MV-4-11 (cell line): Measurements from ENCODE around the gene HS1BP3.

Experiments
- DNase-seq: peaks from one replicate; lab custom pipeline; 2025; lab: John Stamatoyannopoulos, UW

The HS1BP3 gene

GRCh38 chr2:20674974-20675679 lies 24.2 kb upstream of the HS1BP3 start:
- DNase-seq = no peak

- DNase-seq = no peak
Measured at GRCh38 chr2:20674309-20674965, 23.5 kb upstream of the HS1BP3 start.

DNA sequence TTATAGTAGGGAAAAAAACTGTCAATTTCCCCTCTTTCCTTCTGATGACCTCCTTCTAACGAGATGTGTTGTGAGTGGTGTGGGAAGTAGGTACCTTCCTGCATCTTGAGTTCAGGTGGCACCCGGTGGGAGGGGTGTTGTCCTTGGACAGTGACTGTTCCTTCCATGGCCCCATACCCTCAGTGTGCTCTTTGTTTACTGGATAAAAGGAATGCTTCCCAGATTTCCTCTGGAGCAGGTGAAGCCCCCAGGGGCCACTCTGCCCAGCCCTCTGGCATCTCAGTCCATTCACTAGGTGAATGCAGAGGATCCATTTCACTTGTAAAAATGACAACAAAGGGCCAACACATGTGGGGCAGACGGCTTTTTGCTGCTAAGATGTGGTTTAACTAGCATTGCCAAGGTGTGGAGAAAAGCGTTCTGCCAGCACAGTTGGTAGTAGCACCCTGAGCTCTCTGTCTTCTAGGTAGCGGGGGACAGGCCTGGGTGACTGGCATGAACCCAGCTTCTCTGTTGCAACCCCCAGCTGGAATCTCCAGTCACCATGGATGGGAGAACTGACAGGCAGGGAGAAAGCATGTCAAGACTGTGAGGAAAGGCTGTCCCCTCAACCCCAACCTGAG lies 22.9 kb upstream of the HS1BP3 start:
- DNase-seq = no peak

DNA sequence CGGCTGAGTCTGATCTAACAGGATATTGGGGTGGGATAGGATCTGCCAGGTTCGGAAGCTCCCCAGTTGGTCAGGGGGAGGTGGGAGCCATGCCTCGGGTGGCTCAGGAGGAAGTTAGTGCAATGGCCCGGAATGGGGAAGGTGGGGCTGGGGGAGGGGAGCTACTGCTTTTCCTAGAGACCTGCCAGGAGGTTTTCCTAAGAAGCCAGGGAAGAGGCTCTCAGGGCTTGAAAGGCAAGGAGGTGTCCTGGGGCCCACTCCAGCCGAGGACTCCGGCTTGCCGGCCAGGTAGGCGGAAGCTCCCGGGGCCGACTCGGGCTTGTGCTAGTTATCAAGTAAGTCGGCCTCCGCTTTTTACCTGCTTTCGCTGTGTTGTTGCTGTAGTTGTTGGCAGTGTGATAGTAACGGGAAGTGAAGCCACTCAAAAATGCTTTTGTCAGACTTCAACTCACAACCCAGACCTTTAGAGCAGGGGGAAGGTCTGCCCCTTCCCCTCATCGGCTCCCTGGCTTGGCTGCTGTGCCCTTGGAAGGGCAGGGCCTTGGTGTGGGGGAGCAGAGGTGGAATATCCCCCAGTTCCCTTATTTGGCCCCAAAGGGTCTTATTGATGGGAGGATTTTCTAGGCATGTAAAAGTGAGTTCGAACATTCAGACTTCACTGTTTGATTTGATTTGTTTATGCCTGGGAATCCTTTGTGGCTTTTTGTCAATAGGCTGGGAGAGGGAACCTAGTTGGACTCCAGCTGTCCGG lies 21.5 kb upstream of the HS1BP3 start:
- no peak for DNase-seq

DNA sequence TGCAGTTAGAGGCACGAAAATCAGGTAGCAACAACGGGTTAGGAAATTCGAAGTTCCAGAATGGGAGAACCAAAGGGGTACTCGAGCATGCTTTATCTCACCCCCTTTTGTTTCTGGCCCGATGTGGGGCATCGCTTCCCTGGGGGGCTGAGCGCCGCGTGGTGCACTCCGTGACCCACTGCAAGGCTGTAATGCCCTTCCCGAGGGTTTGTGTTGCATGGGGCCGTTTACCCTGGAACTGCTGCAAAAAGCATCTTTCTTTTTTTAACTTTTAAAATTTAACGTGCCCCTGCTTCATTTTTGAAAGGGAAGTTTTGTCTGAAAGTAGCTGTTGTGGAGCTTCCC lies 20.8 kb upstream of the HS1BP3 start:
- no peak for DNase-seq

DNA sequence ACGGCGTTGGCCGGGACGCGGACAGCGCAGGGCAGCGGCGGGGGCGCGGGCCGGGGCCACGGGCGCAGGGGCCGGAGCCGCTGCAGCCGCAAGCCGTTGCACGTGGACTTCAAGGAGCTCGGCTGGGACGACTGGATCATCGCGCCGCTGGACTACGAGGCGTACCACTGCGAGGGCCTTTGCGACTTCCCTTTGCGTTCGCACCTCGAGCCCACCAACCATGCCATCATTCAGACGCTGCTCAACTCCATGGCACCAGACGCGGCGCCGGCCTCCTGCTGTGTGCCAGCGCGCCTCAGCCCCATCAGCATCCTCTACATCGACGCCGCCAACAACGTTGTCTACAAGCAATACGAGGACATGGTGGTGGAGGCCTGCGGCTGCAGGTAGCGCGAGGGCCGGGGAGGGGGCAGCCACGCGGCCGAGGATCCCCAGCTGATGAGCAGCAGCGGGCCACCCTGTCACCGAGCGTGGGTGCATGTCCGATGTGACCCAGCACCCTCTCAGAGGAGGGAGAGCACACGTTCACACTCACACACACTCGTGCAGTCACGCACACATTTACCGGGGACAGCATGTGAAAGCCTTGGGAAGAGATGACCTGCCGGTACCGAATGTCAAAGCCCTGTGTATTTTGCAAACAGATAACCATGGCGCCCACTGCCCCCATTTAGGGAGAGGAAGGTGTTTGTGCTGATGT lies 20.3 kb upstream of the HS1BP3 start:
- no peak for DNase-seq

DNA sequence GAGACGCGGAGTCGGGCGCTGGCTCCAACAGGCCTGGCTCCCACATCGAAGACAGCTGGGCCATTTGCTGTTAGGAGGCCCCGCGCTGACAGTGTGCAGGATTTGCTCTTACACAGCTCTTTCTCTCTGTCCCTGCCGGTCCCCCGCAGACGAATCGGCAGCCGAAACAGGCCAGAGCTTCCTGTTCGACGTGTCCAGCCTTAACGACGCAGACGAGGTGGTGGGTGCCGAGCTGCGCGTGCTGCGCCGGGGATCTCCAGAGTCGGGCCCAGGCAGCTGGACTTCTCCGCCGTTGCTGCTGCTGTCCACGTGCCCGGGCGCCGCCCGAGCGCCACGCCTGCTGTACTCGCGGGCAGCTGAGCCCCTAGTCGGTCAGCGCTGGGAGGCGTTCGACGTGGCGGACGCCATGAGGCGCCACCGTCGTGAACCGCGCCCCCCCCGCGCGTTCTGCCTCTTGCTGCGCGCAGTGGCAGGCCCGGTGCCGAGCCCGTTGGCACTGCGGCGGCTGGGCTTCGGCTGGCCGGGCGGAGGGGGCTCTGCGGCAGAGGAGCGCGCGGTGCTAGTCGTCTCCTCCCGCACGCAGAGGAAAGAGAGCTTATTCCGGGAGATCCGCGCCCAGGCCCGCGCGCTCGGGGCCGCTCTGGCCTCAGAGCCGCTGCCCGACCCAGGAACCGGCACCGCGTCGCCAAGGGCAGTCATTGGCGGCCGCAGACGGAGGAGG lies 19.6 kb upstream of the HS1BP3 start:
- no peak for DNase-seq

DNA sequence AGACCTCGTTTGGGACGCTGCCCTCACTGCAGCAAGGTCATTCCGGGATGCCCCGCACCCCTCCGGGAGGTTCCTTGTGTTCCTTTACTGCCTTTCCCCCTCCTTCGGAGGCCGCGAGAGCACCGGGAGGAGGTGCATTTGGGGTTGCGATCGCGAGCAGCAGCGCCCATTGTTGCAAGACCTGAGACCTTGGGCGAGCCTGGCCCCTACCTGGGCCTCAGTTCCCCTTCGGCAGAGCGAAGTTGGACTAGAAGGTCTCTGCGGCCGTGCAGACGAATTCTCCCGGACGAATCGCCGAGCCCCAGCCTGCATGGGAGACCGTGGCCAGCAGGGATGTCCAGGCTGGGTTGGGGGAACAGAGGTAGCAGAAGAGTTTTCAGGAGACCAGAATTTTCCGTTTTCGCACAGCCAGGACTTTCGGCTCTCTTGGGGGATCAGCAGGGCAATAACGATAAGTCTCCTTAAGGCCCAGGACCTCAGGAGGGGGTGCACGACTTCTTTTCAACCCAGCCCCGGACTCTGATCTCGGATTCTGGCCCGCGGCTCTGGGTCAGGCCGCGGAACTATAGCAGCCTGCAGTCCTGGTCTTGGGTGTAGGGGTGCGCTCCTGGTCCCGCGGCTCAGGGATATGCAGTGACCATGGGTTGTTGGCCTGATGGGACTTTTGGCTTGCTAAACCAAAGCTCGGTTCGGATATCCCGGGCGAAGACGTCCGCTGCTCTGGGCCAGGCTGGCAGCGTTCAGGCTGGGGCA lies 18.8 kb upstream of the HS1BP3 start:
- DNase-seq = no peak

GRCh38 chr2:20668871-20669475 lies 18.1 kb upstream of the HS1BP3 start:
- no peak for DNase-seq

- no peak for DNase-seq
Measured at GRCh38 chr2:20668451-20668850, 17.6 kb upstream of the HS1BP3 start.

- DNase-seq = no peak
Measured at GRCh38 chr2:20667531-20668401, 16.9 kb upstream of the HS1BP3 start.

GRCh38 chr2:20667151-20667530 lies 16.2 kb upstream of the HS1BP3 start:
- DNase-seq = no peak

DNA sequence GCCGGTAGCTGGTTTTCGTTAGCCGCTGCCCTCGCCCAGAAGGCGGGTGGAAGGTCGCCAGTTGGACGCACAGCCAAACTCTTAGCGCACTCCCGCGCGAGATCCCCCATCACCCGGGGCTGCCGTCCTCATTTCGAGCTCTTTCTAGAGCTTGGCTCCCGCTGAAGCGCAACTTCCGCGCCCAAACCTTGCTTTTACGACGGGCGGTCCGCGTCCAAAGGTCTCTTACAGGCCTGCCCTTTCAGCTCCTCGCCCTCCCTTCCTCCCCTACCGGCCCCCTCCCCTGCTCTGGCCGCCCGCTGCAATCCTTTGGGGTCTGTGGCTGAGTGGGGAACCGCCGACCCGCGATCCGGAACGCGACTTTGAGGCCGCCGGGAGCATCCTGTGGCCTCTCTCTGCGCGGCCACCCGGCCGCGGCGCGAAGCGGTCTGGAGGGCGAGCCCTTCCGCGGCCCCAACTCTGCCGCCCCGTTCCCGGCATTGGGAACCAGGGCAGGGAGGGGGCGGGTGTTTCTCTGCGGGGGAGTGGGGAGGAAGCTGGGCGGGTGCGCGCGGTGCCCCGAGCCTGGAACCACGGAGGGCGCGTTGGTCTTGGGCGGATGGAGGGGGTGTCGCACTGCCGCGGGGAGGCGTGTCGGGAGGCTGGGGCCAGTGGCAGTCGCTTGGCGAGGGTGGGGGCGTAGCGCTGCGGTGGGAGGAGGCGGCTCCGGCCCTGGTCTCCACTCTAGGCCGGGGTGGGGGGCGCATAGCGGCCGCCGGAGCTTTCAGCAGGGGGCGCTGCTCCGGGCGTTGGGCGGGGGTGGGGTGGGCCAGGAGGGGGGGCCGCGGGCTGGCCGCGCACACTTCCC lies 15.6 kb upstream of the HS1BP3 start, which contains the start of gene GDF7:
Gene GDF7, plus strand, starts transcription at position 841 of the 847 bp plus-strand sequence. CDS start 96 bp downstream, outside the sequence.
- DNase-seq = no peak

DNA sequence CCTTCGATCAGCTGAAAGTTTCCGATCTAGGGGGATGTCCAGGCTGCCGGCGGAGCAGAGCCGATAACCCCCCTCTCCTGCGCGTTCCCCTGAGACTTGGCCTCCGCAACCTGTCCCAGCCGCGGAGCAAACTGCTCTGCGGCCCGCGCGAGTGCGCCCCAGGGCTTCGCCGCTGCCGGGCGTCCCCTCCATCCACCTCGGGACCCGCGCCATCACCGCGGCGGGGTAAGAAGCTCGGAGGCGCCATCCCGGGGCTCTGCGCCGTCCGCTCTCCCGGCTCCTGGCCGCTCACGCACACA lies 15.1 kb upstream of the HS1BP3 start:
- no peak for DNase-seq

GRCh38 chr2:20665243-20666004 lies 14.5 kb upstream of the HS1BP3 start:
- DNase-seq = no peak

GRCh38 chr2:20664431-20665242 lies 13.7 kb upstream of the HS1BP3 start:
- DNase-seq = no peak

- DNase-seq = no peak
Measured at GRCh38 chr2:20664071-20664390, 13.1 kb upstream of the HS1BP3 start.
